HG03432 (cell line): ENCODE results near the gene CDH4.

ENCODE experiments used
- ATAC-seq: cut with Tn5 transposase; IDR thresholded peaks from one replicate; pipeline ENCODE4 v1.9.1; 2021; ENCODE audit warnings: mild to moderate bottlenecking, moderate library complexity; ENCODE audit not compliant: unreplicated experiment

CDH4 gene

DNA sequence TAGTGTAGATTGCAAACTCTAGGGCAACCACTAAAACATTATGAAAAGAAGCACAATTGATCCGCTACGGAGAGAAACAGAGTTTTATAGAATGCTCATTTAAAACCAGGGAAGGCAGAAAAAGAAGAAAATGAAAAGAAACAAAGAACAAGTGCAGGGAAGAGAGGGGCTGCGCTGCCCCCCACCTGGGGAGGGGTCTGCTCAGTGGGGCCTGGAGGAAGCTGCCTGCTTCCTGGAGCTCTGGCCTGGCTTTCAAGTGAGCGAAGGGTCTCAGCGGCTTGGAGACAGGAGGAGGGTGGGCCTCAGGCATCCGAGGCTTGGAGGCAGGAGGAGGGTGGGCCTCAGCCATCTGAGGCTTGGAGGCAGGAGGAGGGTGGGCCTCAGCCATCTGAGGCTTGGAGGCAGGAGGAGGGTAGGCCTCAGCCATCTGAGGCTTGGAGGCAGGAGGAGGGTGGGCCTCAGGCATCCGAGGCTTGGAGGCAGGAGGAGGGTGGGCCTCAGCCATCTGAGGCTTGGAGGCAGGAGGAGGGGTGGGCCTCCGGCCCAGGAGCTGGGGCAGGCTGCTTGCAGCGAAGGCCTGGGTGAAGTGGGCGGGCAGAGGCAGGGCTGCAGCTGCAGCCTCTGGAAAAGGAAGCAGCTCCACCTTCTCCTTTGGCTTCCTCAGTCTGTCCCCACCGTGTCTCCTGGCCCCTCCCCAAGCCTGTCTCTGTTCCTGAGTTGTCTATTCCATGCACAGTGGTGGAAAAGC is 407.4 kb downstream of the CDH4 start:
- ATAC-seq = no peak

DNA sequence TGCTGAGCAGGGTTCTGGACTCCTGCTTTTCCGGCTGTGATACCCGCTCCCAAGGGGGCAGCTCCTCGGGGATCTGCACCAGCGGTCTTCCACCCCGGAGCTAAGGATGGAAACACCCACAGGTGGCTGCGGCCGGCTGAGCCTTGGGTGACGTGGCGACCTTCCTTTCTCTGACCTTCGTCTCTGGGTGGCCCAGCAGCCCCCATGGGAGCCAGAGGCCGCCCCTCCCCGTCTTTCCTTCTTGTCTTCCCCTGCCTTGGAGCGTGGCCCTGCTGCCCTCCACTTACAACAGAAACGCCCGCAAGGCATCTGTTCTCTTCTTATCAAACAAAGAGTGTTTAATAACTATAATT is 407.9 kb downstream of the CDH4 start:
- ATAC-seq = no peak

DNA sequence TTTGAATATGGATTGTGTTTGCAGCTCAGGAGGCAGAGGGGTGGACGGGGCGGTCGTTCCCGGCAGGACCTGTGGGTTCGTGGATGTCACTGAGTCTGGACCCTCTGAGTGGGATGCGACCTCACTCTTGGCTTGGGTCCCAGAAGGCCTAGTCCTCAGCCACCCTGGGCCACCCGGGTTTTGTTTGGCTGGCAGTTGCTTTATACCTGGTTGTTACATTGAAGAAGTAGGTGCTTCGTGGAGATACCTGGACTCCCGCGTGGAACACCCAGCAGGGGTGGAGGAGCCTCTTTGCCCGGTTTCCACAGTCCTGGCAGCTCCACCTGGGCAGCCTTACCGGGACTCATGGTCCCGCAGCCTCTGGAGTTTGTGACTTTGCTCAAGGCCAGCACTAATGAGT is 408.5 kb downstream of the CDH4 start:
- no peak for ATAC-seq

DNA sequence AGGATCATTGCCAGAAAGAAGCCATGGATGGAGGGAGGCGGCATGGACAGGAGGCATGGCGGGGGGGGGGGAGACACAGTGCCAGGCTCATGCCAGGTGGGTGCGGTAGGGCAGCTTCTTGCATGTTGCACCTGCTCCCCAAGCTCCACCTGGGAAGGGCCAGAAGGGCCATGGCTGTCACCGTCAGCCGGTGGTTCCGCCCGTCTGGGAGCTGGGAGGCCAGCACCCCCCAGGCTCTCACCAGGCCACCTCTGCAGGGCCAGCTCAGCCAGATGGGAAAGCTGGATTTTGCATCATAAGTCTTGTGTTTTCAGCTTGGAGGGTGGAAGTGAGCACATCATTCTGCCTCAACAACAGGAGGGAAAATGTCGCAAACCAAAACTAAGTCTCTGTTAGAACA is 409.0 kb downstream of the CDH4 start:
- ATAC-seq = no peak

DNA sequence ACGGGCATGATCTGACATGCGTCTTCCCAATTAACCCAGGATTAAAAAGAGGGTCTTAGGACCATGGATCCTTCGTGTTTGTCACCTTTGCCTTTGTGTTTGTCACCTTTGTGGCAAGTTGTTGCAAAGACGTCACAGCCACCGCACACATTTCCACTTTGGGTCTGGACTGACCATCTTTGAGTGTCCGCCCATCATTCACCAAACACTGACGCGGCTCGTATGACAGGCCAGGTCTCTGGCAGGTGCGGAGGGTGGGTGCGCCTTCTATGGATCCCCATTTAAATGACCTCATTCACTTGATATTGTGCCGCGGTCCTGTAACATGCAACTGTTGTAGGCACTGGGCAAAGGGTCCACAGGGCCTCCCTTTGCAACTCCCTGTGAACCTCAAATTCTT is 409.5 kb downstream of the CDH4 start:
- ATAC-seq = no peak

DNA sequence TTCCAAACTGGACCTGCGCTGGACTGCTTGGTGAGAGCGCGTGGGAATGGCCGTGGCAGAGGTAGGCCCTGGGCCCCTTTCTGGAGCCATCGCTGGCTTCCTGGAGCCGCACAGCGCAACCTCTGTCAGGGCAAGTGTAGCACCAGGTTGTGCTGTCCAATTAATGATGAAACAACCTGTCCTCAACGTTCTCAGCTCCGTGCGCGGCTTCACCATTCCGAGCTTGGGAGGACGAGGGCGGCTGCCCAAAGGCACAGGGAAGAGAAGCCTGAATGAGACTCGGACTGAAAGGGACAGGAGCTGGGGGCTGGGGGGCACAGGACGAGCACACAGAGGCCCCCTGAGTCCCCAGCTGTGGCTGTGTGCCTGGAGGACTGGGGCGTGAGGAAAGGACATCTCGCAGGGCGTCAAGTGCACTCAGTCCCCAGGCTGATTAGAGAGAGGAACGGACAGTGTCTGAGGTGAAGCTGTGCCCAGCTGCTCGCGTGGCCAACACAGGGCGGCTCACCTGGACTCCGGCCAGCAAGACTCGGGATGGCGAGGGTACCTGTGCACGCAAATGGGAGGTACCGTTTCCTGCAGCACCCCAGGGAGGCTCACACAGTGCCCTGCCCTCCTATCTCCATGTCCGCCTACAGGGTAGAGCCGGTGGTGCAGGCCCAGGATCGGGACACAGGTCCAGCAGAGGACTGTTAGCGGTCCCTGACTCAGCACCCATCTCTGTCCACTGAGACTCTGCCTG is 410.3 kb downstream of the CDH4 start:
- ATAC-seq = no peak

DNA sequence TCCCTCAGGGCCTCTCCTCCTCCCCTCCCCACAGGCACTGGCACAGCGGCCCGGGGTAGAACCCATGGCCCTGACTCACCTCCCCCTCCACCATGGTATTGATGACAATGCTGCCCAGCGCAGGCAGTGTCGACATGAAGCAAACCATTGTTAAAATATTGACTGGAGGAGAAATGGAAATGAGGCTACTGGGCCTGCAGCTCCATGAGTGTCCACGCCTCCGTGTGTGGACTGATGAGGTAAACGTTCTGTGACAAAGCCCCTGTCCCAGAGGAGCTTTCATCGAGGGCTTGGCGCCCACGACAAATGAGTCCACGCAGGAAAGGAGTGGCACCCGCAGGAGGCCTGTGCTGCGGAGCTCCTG is 410.9 kb downstream of the CDH4 start:
- no peak for ATAC-seq

DNA sequence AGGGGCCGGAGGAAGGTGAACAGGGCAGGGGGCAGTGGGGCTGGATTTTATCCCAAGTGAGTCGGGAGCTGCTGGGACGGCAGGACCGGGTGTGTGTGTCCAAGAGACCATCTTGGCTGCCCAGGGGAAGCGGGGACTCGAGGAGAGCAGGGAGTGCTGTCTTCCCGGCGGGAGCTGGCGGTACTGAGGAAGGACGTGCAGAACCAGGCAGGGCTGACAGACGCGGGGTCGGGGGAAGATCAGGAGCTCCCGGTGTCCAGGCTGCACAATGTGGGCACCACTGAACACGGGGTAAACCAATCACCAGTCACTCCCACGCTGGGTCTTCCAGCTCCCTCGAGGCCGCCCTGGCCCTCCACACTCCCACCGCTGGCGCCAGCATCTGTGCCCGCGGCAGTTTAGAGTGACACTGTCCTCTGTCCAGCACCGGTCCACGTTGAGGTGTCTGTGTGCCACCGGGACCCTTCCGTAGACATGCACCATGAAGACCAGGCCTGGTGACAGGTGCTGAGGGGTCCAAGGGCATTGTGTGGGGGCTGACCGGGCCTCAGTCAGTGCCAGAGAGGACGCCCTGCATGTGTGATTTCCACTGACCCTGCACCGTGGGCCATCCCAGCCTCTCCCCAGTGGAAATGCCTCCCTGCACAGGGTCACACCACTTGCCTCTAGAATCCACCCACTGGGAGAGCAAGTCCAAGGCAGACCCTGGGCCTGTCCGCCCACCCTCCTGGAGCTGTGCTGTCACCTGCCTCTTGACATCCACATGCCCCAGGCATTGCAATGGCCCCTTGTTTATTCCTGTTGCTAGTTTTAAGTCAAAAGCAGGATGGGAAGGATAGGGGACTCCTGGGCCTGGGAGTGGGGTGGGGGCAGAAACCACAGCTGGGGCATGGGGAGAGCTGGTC is 411.7 kb downstream of the CDH4 start:
- ATAC-seq = no peak

DNA sequence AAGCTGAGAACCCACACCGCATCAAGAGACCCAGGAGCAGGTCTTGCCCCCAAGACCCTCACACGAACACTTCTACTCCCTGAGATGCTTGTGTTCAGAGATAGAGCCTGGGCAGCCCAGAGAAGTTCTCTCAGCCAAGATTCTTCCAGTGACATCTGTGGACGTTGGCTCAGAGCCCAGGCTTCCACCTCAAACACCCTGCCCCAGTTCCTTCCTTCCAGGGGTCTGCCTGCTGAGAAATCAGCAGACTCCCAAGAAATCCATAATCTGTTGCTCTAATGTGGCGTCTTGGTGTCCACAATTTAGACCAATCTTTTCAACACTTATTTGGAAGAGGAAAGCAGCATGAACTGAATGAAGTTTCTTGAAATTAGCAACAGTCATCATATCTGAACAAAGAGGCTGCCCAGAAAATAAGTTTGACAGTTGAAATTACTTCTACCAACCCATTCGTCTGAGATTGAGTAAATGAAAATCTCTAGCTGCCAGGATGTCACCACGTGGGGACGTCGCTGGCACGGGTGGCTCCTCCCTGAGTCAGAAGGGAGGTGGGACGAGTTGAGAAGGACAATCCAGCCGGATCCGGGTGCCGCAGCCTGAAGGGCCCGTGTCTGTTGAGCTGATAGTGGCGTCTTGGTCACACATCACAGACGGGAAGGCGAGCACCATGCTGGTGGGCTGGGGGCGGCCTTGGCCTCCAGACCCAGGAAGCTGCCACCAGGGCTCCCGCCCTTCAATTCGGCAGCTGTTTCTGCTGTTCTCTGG is 412.7 kb downstream of the CDH4 start:
- ATAC-seq = no peak

DNA sequence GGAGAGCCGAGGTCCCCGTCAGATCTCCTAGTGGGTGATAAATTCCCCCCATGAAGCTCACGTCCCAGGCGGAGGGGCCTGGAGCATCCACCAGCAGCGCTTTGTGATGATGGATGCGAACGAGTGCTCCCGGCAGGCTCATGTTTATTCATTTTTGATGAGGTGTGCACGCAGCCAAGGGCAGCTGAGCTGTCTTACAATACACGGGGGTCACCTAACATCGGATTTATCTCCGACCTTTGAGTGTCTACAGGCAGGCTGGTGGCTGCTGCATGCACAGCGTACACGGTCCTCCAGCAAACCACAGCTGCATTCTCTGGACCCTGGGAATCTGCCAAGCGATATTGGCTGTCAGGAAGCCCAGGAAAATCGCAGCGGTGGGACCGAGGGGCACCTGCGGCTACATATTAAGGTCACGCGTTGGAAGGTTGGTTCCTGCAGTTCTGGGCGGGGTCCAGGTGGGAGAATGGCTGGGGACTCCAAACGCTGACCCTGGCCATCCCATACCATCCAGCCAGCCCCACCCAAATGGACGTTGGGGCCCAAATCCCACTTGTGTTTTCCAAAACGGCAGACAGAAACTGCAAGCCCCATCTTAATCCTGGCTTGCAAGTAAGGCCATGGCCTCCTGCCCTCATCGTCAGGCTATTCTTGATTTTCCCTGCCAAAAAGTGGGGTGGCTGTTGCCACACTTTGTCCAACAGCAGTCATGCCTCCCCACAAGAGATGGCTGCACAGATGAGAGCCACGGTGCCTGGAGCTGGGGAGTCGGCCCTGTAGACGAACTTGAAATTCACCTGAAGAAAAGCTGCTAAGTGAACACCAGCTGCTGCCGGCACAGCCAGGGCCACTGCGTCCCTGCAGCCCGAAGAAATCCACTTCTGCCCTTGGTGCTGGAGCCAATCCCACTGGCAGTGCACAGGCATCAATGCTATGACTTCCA is 413.7 kb downstream of the CDH4 start:
- no peak for ATAC-seq

DNA sequence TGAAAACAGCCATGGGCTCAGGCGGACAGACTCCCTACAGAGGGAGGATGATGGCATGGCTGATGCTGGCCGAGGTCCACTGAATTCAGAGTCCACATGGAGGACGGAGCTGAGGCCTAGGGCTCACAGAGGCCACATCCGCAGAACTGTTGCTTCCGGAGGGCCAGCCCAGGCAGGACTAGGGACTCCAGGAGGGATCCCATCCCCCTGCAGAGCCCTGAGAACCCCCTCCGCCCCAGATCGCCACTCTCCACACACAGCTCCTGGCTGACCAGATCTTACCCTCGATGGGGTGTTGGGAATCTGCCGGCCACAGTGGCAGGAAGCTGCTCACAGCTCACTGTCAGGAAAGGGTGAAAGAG is 414.4 kb downstream of the CDH4 start:
- ATAC-seq = no peak

DNA sequence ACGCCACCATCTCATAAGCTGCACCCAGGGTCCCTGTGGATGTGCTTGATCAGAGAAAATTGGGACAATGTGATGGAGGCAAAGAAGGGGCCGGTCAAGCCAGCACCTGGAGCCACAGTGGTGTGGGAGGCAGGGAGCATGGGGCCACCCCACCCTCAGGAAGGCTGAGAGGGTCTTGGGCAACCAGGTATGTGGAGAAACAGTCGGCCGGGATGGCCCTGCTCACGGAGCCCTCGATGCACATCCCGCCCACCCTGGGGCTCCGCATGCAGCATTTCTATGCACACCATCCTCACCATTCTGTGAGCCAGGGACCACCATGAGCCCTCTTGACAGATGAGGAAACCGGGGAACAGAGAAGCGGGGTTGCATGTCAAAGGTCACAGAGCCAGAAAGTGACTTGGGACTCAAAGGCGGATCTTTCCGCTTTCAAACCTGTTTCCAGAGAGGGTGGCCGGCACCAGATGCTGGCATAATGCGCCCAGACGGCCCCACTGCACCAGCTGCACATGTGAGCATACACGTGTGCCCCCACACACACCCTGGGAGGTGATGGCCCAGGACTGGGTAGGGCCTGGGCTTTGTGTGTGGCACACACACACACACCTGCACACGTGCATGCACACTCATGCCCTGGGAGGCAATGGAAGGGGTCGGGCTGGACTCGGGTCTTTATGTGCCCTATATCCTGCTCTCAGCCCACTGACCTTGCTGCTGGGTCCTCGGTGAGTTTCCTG is 415.2 kb downstream of the CDH4 start:
- no peak for ATAC-seq

DNA sequence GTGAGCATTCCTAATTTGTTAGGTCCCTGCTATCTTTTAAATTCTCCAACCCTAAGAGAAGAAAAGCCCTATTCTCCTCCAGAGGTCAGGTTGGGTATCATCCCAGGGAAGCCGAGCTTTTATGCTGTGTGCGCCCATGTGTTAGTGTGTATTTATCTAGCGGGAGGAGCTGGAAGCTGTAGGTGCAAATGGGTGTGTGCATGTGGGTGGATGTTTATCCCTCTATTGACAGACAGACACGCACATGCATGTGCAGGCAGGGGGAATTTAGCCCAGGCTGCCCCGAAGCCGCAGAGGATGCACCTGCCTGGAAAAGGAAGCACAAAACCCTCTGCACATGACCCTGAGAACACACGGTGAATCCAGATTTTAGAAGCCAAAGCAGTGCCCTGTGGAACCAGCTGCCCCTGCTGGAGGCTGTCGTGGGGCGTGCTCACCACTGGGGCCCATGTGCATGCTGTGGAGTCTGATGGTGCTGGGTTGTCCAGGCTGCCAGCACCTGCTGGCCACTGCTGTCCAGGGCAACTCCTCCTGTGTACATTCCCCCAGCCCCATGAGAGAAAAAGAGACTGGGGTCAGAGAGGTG is 416.1 kb downstream of the CDH4 start:
- ATAC-seq = no peak

DNA sequence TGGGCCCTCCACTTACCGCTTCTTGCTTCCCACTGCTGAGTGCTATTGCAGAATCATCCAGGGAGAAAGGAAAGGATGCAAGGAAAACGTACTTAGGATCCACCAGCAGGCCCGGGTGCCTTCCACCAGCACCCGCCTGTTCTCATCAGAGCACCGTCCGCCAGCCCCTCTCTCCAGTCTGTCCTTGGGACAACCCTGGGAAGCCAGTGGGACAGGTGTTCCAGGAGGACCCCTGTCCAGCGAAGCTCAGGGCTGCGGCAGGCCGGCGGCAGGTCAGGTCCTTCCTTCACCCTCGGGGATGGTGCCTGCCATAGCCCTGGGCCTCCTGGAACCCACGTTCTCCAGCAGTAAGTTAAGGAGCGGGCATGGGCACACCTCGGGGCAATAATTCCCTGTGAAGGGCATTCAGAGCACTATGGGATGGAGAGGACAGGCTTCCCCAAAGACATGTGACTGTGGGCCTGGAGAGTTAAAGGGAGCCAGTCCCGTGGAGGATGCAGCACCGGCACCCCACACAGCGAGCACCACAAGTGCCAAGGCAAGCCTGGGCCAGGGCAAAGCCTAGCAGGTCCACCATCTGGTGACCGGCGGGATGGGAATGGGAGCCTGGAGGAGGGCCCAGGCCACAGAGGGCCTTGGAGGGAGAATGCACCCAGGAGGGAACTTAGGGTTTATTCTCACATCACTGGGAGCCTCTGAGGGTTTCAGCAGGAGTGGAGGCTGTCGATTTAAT is 416.9 kb downstream of the CDH4 start:
- ATAC-seq = no peak

DNA sequence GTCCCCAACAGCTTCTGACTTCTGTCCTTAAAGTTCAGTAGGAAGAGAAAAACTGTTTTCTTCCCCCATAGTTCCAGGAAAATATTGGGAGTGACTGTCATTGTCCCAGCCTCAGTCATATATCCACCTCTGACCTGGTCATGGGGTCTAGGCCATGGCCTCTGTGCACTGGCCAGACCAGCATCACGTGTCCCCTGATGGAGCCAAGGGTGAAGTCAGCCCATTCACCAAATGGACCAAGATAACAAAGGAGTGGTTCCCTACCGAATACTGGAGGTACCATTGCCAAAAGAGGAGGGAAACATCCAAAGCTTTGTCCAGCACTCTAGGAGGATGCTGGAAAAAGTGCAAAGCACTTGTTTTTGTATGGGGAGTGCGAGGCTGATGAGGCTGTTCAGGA is 418.2 kb downstream of the CDH4 start:
- ATAC-seq = no peak

DNA sequence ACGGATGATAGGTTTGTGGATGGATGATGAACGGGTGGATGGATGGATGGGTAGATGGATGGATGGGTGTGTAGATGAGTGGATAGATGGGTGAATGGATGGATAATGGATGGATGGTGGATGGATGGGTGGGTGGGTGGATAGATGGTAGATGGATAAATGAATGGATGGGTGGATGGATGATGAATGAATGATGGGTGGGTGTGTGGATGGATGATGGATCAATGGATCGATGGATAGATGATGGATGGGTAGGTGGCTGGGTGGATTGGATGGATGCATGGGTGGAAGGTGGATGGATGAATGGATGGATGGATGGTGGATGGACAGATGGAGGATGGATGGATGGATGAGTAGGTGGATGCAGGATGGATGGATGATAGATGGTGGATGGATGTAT is 419.5 kb downstream of the CDH4 start:
- ATAC-seq = no peak

DNA sequence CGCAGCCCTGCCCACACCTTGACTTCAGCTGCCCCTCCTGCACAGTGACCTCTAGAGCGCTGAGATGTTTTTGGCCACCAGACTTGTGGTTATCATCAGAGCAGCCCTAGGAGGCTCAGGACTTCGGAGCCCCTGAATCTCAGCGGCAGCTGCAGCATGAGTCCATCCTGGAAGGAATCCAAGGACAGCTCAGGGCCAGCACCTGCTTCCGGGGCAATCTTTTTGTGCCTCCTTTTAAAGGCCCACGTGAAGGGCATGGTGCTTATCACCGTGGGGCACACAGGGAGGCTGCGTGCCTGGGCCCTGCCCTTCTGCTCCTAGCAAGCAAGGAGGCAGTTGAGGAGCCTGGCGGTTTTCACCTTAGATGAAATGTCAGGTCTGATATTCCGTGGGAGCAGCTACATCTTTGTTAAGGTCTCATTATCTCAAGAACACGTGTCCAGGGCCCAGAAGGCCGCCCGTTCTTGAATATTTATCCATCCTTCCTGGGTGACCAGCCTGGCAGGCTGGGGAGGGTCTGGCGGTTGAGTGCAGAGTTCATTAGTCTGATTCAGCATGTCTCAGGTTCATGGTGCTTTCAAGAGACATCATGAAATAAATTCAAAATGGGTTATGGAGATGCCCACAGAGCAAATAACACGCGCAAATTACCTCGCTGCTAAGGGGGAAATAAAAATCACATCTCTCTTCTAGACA is 421.2 kb downstream of the CDH4 start:
- ATAC-seq = no peak

DNA sequence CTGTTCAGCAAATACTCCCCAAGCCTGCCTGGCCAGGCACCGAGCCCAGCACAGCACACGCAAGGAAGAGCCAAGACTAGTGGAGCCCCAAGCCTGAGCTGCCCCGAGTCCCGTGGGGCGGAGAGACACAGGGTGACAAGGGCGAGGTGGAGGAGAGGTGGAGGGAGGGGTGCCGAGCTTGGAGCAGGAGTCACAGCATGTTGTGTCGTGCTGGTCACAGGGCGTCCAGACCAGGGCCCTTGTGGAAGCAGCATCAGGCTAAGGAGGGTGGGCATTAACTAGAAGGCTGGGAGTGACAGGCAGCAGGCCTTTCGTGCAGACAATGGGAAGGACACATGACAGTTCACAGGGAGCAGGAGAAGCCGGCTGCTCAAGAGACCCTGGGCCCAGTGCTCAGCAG is 422.1 kb downstream of the CDH4 start:
- no peak for ATAC-seq
